ENCODE measurements around the gene DOCK9.

DNA sequence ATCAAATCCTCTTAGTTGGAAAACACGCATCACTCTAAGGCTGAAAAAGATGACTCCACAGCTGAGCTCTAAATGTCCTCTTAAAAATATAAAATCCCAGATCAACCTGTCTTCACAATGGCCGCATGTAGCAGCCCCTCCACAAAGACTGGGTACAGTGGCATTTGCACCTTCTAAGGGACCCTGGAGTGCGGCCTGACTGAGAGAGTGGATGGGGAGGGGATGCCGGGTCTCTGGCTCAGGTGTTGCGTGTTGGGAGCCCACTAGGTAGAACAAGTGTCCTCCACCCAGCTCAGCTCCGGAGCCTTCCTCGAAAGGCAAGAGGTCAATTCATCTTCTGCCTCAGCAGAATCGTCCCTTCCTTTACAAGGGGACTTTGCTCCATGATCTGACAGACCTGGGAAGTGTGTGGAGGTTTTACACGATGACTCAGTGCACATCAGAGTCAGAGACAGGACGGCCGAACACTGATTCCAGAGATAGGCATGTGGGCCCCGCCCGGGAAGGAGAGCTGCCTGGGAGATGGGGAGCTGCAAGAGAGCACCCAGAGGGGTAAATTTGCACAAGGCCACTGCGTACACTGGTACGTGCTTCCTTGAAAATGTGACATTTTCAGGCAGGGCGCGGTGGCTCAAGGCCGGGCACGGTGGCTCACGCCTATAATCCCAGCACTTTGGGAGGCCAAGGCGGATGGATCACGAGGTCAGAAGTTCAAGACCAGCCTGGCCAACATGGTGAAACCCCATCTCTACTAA, 201.8 kb downstream of the DOCK9 start:
- TF ChIP-seq, protein P1, sequence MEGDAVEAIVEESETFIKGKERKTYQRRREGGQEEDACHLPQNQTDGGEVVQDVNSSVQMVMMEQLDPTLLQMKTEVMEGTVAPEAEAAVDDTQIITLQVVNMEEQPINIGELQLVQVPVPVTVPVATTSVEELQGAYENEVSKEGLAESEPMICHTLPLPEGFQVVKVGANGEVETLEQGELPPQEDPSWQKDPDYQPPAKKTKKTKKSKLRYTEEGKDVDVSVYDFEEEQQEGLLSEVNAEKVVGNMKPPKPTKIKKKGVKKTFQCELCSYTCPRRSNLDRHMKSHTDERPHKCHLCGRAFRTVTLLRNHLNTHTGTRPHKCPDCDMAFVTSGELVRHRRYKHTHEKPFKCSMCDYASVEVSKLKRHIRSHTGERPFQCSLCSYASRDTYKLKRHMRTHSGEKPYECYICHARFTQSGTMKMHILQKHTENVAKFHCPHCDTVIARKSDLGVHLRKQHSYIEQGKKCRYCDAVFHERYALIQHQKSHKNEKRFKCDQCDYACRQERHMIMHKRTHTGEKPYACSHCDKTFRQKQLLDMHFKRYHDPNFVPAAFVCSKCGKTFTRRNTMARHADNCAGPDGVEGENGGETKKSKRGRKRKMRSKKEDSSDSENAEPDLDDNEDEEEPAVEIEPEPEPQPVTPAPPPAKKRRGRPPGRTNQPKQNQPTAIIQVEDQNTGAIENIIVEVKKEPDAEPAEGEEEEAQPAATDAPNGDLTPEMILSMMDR (IDR thresholded peaks at IDR 0.05) = no peak
- TF ChIP-seq JUND (IDR thresholded peaks at IDR 0.05) (peak; percentile 55), RFX5 (IDR thresholded peaks at IDR 0.05; ENCODE audit: low read length) (no peak), SMC3 (IDR thresholded peaks at IDR 0.05; ENCODE audit: low read depth, low read length) (no peak), MXI1 (IDR thresholded peaks at IDR 0.05; ENCODE audit: low read depth, low read length) (no peak), EP300 (IDR thresholded peaks at IDR 0.05; ENCODE audit: borderline replicate concordance in 1 of 2, low read depth in 1 of 2, low read length in 1 of 2) (no peak), RXRA (IDR thresholded peaks at IDR 0.05; ENCODE audit: borderline replicate concordance, low read depth) (no peak)

Measured in SK-N-SH (cell line).